GM23248 (cell line): ENCODE data around the gene GOLGA8A. TPM values are rescaled to one million over a fixed set of nuclear protein-coding genes. Genes with fewer than 3 reads are reported as not detected.

Source experiments
- DNase-seq: peaks from one replicate; pipeline ENCODE4 v3.0.0-alpha.2; 2015
- H2AFZ ChIP-seq: fragments of 200-600 bp; sonication (generic); 2 replicates; pipeline ENCODE4 v1.6.1; 2016; ENCODE audit warnings: antibody characterized with exemption
- H3F3A ChIP-seq: fragments of 200-600 bp; sonication (generic); 2 replicates; pipeline ENCODE4 v1.6.1; 2016; ENCODE audit warnings: mild to moderate bottlenecking, antibody characterized with exemption, mixed run types; ENCODE audit not compliant: insufficient read depth
- H3K27ac ChIP-seq: fragments of 200-600 bp; sonication (generic); 2 replicates; pipeline ENCODE4 v1.5.1; 2016; ENCODE audit warnings: mild to moderate bottlenecking
- H3K27me3 ChIP-seq: fragments of 200-600 bp; sonication (generic); replicated peaks from 2 replicates; pipeline ENCODE4 v1.6.1; 2016; ENCODE audit warnings: mild to moderate bottlenecking; ENCODE audit not compliant: insufficient read depth
- H3K36me3 ChIP-seq: fragments of 200-600 bp; sonication (generic); 2 replicates; pipeline ENCODE4 v1.6.1; 2016; ENCODE audit warnings: low read depth, mild to moderate bottlenecking
- H3K4me1 ChIP-seq: fragments of 200-600 bp; sonication (generic); 2 replicates; pipeline ENCODE4 v1.6.1; 2016; ENCODE audit warnings: mild to moderate bottlenecking; ENCODE audit not compliant: insufficient read depth
- H3K4me2 ChIP-seq: fragments of 200-600 bp; sonication (generic); one replicate; pipeline ENCODE4 v1.6.1; 2016; ENCODE audit warnings: mild to moderate bottlenecking; ENCODE audit not compliant: unreplicated experiment
- H3K4me3 ChIP-seq: fragments of 200-600 bp; sonication (generic); 2 replicates; pipeline ENCODE4 v1.5.1; 2016; ENCODE audit warnings: mild to moderate bottlenecking
- H3K79me2 ChIP-seq: fragments of 200-600 bp; sonication (generic); 2 replicates; pipeline ENCODE4 v1.6.1; 2016; ENCODE audit warnings: mild to moderate bottlenecking; ENCODE audit not compliant: insufficient read depth
- H3K9ac ChIP-seq: fragments of 200-600 bp; sonication (generic); 2 replicates; pipeline ENCODE4 v1.6.1; 2016; ENCODE audit warnings: mild to moderate bottlenecking
- H3K9me2 ChIP-seq: fragments of 200-600 bp; sonication (generic); 2 replicates; pipeline ENCODE4 v1.6.1; 2016; ENCODE audit warnings: mixed run types, mild to moderate bottlenecking, moderate library complexity; ENCODE audit not compliant: insufficient read depth
- H3K9me3 ChIP-seq: fragments of 200-600 bp; sonication (generic); one replicate; pipeline ENCODE4 v1.6.1; 2017; ENCODE audit warnings: low read depth
- H4K20me1 ChIP-seq: fragments of 200-600 bp; sonication (generic); 2 replicates; pipeline ENCODE4 v1.6.0; 2016; ENCODE audit not compliant: insufficient read depth
- EZH2 ChIP-seq: fragments of 200-600 bp; sonication (generic); IDR thresholded peaks from 2 replicates; pipeline ENCODE4 v1.6.1; 2018; ENCODE audit warnings: antibody characterized with exemption, mild to moderate bottlenecking; ENCODE audit not compliant: insufficient read depth, poor library complexity, severe bottlenecking
- EZH2phosphoT487 ChIP-seq: fragments of 200-600 bp; sonication (generic); IDR thresholded peaks from 2 replicates; pipeline ENCODE4 v1.6.1; 2018; ENCODE audit warnings: antibody characterized with exemption, moderate library complexity, mild to moderate bottlenecking, low read depth; ENCODE audit not compliant: insufficient read depth
- WGBS, 2 experiments: methylation state at CpG; one replicate each; pipeline ENCODE4 v1.1.6; 2015 to 2017; ENCODE audit warnings: low lambda C conversion rate in 2 of 2, low coverage in 1 of 2; ENCODE audit errors: missing lambda C conversion rate in 2 of 2; 5-methylcytosine and 5-hydroxymethylcytosine counted together
- in situ Hi-C: fragments of 300-500 bp; cut with MboI; formaldehyde crosslinking; loops from 2 replicates; pipeline ENCODE4 v1.15.0; 2020
- polyA plus RNA-seq: library from polyadenylated mRNA; unstranded; fragments of >200 nt; fragmentation: Nextera tagmentation; extraction: Ambion mirVana; gene quantifications from 2 replicates; pipeline ENCODE4 v1.2.1, GENCODE V29; 2016
- total RNA-seq: library from RNA; depleted of rRNA; stranded (reverse); fragments of >200 nt; shearing (Covaris generic); gene quantifications from 2 replicates; pipeline ENCODE4 v1.2.3, GENCODE V29; 2014

Gene GOLGA8A
- total and polyA plus RNA-seq, 2 experiments from 2014 or later: 14.5 to 22.5 TPM

DNA sequence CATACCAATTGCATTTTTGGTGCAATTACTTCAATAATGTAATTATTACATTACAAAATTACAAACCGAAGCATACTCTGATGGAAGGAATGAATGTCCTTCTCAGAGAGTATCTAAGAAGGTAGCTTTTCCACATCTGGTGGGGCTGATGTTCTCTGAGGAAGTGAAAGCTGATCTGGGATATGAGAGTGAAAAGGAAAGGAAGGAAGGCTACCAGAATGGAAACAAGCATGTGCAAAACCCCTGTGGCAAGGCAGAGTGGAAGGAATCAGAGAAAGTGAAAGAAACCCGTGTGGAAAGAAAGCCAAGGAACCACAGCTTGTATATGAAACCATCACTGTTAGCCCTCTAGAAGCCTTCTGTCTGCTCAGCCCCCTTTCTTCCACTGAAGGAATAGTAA lies 35.3 kb upstream of the GOLGA8A start:
- Histone ChIP-seq H3K9ac (no peak overlapping the region), H3K9me2 (no peaks in the 10 kb centered on the region), H3K9me3 (no peaks in the 10 kb centered on the region), H3K79me2 (no peaks in the 10 kb centered on the region), H3K4me3 (no peak overlapping the region), H3K4me1 (no peaks in the 10 kb centered on the region), H3K27ac (no peak overlapping the region), H3F3A (no peaks in the 10 kb centered on the region), H3K36me3 (no peaks in the 10 kb centered on the region), H4K20me1 (no peaks in the 10 kb centered on the region), H3K4me2 (no peak overlapping the region), H2AFZ (no peak overlapping the region), H3K27me3 (peaks cover 3% of the 10 kb centered on the region; the same call in 1 of the 2 replicates)
- 36 to 46% methylated on average over 2 of the region's 2 CpGs for WGBS, 2 experiments
- TF ChIP-seq EZH2phosphoT487 (no peak), EZH2 (no peak)
- in situ Hi-C loops: no loop called here
- no peak for DNase-seq

DNA sequence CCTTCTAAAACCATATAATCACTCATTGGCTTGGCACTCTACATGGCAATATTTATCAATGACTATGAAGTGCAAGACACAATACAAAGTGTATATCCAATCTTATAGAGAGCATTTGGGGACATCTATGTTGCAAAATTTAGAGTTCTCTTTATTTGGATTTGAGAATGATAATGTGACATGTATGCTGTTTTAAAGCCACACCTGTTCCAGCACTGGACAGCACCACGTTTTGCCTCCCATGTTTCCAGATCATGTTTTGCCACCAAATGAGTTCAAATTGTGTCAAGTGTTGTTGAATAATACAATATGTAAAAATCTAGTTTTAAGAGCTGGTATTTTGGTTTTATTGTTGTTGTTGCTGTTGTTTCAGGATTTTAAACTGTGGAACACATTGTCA lies 33.3 kb upstream of the GOLGA8A start:
- no peaks in the 10 kb centered on the region for H3K79me2 ChIP-seq
- H3K36me3 ChIP-seq: no peaks in the 10 kb centered on the region
- no peak for TF ChIP-seq EZH2phosphoT487
- no peak for TF ChIP-seq EZH2
- H4K20me1 ChIP-seq: no peaks in the 10 kb centered on the region
- in situ Hi-C loops: no loop called here
- no peak overlapping the region for H2AFZ ChIP-seq
- no peak overlapping the region for H3K4me2 ChIP-seq
- DNase-seq: no peak
- H3F3A ChIP-seq: no peaks in the 10 kb centered on the region
- no peak overlapping the region for H3K4me3 ChIP-seq
- no peaks in the 10 kb centered on the region for H3K9me2 ChIP-seq
- no peaks in the 10 kb centered on the region for H3K4me1 ChIP-seq
- H3K27ac ChIP-seq: no peak overlapping the region
- no peaks in the 10 kb centered on the region for H3K9me3 ChIP-seq
- WGBS, 2 experiments: 11 to 29% methylated on average over 1 of the region's 1 CpG
- no peak overlapping the region for H3K9ac ChIP-seq
- peaks cover 3% of the 10 kb centered on the region; the same call in 1 of the 2 replicates for H3K27me3 ChIP-seq

DNA sequence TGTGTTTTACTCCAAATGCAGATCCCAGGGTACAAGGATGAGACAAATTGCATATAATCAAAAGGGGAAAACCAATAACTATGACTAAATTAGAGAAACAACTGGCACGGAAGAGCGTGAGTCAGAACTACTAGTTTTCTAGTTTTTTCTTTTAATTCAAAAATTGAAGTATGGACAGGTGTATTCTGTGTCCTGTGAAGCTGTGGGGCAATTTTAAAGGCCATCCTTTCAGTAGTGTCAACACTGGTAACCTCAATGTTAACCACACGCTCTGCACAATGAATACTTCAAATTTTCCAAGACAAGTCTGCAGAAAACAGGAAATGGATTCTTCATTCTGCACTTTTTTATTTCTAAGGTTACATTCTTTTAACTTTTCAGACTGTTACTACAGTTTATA lies 32.5 kb upstream of the GOLGA8A start:
- no peak overlapping the region for H2AFZ ChIP-seq
- no peaks in the 10 kb centered on the region for H3K36me3 ChIP-seq
- no peak overlapping the region for H3K27ac ChIP-seq
- no peak overlapping the region for H3K9ac ChIP-seq
- H4K20me1 ChIP-seq: no peaks in the 10 kb centered on the region
- H3K4me3 ChIP-seq: no peak overlapping the region
- peaks cover 3% of the 10 kb centered on the region; the same call in 1 of the 2 replicates for H3K27me3 ChIP-seq
- H3K9me2 ChIP-seq: no peaks in the 10 kb centered on the region
- TF ChIP-seq EZH2 (no peak), EZH2phosphoT487 (no peak)
- no peaks in the 10 kb centered on the region for H3F3A ChIP-seq
- H3K4me2 ChIP-seq: no peak overlapping the region
- no peaks in the 10 kb centered on the region for H3K9me3 ChIP-seq
- no peaks in the 10 kb centered on the region for H3K4me1 ChIP-seq
- no peaks in the 10 kb centered on the region for H3K79me2 ChIP-seq
- no peak for DNase-seq
- 70% methylated on average over 3 of the region's 3 CpGs for WGBS, 2 experiments
- in situ Hi-C loops: no loop called here

DNA sequence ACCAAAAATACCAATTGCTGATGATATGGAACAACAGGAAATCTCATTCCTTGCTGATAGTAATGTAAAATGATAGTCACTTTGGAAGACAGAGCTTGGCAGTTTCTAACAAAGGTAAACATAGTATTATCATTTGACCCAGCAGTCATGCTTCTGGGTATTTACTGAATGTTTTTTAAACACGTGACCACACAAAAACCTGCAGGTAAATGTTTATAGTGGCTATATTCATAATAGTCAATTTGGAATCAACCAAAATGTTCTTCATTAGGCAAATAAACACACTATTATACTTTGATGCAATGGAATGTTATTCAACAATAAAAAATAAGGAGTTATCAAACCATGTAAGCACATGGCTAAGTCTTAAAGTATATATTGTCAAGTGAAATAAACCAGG lies 24.1 kb upstream of the GOLGA8A start:
- no peak for TF ChIP-seq EZH2phosphoT487
- no peak for TF ChIP-seq EZH2

DNA sequence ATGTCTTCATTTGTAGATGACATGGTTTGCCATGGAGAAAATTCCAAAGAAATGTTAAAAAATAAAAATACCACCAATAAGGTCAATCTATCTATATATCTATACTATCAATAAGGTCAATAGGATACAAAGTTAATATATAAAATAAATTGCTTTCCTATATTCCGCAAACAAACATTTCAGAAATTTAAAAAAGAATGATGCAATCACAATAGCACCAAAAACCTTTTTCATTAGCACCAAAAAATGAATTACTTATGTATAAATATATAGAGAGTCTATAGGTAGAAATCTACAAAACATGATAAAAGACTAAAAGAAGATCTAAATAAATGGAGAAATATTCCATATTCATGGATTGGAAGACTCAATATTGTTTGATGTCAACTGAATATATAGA lies 22.8 kb upstream of the GOLGA8A start:
- no peaks in the 10 kb centered on the region for H3K36me3 ChIP-seq
- H3K4me3 ChIP-seq: no peak overlapping the region
- 35 to 39% methylated on average over 1 of the region's 1 CpG for WGBS, 2 experiments

More for the DNA sequence above, 24.1 kb upstream of the GOLGA8A start:
- no peaks in the 10 kb centered on the region for H3K9me3 ChIP-seq
- H4K20me1 ChIP-seq: no peaks in the 10 kb centered on the region
- H3K27me3 ChIP-seq: peaks cover 12% of the 10 kb centered on the region; the same call in 1 of the 2 replicates
- 46 to 48% methylated on average over 1 of the region's 1 CpG for WGBS, 2 experiments
- H3K36me3 ChIP-seq: no peaks in the 10 kb centered on the region
- no peak overlapping the region for H3K9ac ChIP-seq
- H3K27ac ChIP-seq: no peak overlapping the region
- H3K9me2 ChIP-seq: no peaks in the 10 kb centered on the region
- in situ Hi-C loops: no loop called here
- no peaks in the 10 kb centered on the region for H3K4me1 ChIP-seq
- no peak overlapping the region for H3K4me3 ChIP-seq
- no peak overlapping the region for H3K4me2 ChIP-seq
- H3K79me2 ChIP-seq: no peaks in the 10 kb centered on the region
- no peak for DNase-seq
- no peak overlapping the region for H2AFZ ChIP-seq
- H3F3A ChIP-seq: no peaks in the 10 kb centered on the region

More for the DNA sequence above, 22.8 kb upstream of the GOLGA8A start:
- no peaks in the 10 kb centered on the region for H4K20me1 ChIP-seq
- in situ Hi-C loops: no loop called here
- no peak overlapping the region for H2AFZ ChIP-seq
- H3K79me2 ChIP-seq: no peaks in the 10 kb centered on the region
- H3K9me2 ChIP-seq: no peaks in the 10 kb centered on the region
- H3K4me1 ChIP-seq: no peaks in the 10 kb centered on the region
- no peaks in the 10 kb centered on the region for H3F3A ChIP-seq
- DNase-seq: no peak
- H3K4me2 ChIP-seq: no peak overlapping the region
- H3K27me3 ChIP-seq: peaks cover 12% of the 10 kb centered on the region; the same call in 1 of the 2 replicates
- TF ChIP-seq EZH2: no peak
- no peak for TF ChIP-seq EZH2phosphoT487
- no peaks in the 10 kb centered on the region for H3K9me3 ChIP-seq
- H3K9ac ChIP-seq: no peak overlapping the region
- no peak overlapping the region for H3K27ac ChIP-seq
